Activated naive CD4-positive, alpha-beta T cell treated with anti-CD3 and anti-CD28 coated beads, Interleukin-2, amount 50 U/mL, for 16 hours (primary cell): ENCODE measurements around the gene CCDC91.

ENCODE experiments used
- DNase-seq: peaks from one replicate; pipeline ENCODE4 v3.0.0-alpha.2; 2020

Gene CCDC91, protein sequence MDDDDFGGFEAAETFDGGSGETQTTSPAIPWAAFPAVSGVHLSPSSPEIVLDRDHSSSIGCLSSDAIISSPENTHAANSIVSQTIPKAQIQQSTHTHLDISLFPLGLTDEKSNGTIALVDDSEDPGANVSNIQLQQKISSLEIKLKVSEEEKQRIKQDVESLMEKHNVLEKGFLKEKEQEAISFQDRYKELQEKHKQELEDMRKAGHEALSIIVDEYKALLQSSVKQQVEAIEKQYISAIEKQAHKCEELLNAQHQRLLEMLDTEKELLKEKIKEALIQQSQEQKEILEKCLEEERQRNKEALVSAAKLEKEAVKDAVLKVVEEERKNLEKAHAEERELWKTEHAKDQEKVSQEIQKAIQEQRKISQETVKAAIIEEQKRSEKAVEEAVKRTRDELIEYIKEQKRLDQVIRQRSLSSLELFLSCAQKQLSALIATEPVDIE

DNA sequence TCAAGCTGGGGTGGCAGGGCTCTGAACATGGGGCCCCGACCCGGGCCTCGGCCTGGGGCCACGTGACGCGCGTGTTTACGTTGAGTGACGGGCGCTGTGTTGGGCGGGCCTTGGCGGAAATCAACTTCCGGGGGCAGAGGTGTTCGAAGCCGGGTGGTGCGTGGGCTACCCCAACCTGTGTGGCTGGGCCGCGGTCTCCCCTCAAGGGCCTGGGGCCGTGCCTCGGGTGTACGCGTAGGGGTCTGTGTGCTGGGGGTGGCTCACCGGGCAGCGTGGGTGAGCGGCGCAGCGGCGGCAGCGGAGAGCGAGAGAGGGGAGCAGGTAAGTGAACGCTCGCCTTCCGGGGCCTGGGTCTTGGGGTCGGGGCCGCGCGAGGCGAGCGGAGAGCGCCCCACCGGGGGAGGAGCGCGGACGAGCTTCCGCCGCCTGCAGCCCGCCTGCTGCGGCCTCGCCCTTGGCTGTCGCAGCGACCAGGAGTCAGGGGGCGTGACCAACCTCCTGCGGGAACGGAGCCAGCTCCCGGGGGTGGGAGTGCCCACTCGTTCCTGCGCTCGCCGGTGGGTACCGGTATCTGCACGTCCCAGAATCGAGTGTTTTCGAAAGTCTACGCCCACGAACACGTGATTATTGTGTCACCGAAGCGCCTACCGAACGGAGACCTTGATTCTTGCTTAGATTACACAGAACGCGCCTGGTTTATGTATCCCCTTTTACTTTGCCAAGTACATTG lies at the start of gene CCDC91:
Gene CCDC91, plus strand, starts transcription at position 136 of the 730 bp plus-strand sequence. CDS start 66,760 bp downstream, outside the sequence.
- DNase-seq = peak; percentile 88

DNA sequence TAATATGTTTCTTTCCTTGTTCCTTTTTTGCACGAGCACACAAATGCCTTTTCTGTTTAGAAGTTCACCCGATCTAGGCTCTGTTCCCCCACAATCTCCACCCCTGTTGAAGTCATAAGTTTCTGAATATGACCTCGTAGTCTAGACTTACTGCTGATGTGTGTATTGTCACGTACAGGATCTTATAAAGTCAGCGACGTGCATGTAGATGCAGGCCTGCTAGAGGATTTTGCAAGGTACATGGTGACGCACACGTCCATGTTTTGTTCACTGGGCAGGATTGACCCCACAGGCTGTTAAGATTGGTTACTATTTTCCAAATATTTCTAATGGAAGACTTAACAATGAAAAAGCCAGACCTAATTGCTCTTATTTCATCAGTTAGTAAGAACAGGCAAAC lies 46.2 kb upstream of the CCDC91 start:
- DNase-seq = no peak

DNA sequence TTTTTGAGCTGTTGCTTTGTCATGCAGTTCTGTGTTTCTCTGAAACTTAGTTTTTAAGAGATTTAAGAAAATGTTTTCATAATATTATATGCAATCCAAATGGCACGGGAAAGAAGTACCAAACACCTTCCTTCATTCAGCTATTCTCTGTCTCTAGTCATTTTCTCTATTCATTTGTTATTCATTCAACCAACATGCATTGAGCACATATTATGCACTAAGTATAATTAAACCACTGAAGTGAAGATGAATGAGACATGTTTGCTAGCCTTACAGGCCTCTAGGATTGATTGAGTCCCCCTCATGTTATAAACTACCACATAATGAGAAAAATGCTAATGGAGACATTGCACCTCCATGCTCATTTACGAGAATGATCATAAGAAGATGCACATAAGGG lies 45.7 kb upstream of the CCDC91 start:
- no peak for DNase-seq

GRCh38 chr12:28145216-28145615 lies 45.0 kb upstream of the CCDC91 start:
- no peak for DNase-seq

GRCh38 chr12:28149279-28149678 lies 41.0 kb upstream of the CCDC91 start:
- no peak for DNase-seq

- no peak for DNase-seq
Measured at GRCh38 chr12:28156362-28156761, 33.9 kb upstream of the CCDC91 start.

DNA sequence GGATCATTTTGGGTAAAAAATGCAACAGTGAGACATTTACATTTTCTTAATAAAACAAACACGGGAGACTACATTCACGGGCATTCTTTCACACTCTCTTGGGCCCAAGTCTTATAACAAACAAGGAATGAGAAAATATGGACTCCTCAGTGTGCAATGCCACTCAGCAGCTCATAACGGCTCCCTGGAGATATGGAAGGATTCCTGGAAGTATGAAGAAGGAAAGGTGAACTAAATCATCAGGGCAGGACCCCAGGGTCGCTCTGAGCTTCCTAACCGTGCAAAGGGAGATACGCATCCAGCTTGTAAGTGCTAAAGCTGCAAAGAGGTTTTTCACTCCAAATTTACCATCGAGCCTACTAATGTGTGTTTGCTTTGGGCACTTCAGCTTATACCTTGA lies 33.5 kb upstream of the CCDC91 start:
- no peak for DNase-seq

DNA sequence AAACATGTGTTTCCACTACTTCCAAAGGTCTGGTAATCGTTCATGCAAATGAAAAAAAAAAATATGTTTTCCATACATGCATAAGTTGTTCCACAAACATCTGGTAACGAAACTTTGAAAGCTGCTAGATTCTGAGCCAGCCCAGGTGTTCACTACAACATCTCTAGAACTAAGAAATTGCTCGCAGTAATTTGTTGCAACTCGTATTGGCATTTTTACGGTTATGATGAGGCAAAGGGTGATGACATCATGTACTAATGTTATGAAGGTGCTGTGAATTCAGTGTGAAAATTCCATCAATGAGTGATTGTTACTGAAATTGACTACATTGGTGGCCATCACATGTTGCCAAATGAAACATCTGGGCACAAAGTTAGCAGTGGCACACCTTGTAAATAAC lies 31.9 kb upstream of the CCDC91 start:
- DNase-seq = no peak

- DNase-seq = no peak
Measured at GRCh38 chr12:28159688-28160087, 30.6 kb upstream of the CCDC91 start.

DNA sequence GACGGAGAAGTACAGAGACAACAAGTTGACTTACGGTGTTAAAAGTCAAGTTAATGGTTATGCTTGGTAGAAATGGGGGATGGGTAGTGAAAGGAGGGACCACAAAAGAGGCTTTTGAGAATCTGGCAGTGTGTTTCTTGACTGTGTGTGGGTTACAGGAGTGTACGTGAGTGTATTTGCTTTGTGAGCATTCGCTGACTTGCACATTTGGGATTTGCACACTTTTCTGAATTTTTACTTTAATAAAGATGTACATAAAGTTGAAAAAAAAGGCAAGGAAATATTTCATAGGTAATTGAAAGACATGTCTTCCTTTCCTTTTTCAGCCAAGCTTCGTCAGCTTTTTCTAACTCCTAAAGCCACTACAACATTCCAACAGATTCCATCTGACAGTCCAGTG lies 28.6 kb upstream of the CCDC91 start:
- DNase-seq = no peak

- DNase-seq = no peak
Measured at GRCh38 chr12:28162697-28163096, 27.6 kb upstream of the CCDC91 start.

- no peak for DNase-seq
Measured at GRCh38 chr12:28164644-28165275, 25.5 kb upstream of the CCDC91 start.

DNA sequence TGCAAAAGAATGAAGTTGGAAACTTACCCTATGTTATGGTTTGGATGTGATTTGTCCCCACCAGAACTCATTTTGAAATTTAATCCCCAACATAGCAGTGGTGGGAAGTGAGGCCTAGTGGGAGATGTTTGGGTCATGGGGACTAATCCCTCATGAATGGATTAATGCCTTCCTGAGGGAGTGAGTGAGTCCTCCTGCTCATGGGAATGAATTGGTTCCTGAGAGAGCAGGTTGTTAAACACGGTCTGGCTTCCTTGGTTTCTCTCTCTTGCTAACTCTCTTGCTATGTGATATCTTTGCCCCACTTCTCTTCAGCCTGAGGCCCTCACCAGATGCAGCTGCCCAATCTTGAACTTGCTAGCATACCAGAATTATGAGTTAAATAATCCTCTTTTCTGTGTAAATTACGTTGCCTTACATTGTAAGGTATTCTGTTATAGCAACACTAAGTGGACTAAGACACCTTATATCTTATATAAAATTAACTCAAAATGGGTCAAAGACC lies 22.2 kb upstream of the CCDC91 start:
- DNase-seq = no peak

- DNase-seq = no peak
Measured at GRCh38 chr12:28171356-28172060, 18.7 kb upstream of the CCDC91 start.

DNA sequence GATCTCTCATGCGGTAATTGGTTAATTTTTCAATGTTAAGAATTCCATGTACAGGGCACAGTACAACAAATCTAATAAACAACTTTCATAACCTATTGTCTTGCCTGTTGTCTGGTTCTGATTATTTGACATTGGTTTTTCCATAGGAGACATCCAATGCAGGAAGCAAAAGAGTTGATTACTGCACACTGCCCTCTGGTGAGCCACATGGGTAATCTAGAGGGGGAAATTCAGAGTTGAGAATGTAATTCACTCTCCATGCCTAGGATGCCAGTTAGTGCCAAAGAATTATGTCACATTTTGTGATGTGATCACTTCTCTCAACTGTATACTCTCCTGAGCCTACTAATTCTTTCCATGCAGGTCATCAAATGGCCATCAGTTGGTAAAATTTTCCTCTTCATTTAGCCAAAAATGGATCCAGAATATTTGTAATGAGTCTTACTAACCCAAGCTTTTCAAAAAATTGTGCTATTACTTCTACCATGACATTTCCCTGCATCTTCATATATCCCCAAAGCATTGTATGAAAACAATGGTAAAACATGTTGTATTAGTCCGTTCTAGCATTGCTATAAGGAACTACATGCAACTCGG lies 17.7 kb upstream of the CCDC91 start:
- DNase-seq = no peak

DNA sequence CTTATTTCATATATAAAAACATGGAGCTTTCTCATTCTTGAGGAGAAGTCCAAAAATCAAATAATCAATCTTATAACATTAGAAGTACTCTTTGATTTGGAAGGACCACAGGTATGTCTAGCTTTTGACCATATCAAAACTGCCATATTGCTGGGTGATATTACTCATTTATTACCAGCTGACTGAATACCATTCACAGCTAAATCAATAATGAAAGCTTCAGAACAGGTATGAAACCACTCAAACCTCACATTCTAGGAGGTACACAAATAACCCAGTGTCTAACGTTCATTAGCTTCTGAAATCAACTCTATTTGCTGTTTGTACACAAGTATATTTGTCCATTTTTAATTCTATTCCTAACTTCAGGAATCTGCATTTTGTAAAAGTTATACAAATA lies 16.8 kb upstream of the CCDC91 start:
- DNase-seq = no peak

GRCh38 chr12:28175098-28175589 lies 15.1 kb upstream of the CCDC91 start:
- no peak for DNase-seq

DNA sequence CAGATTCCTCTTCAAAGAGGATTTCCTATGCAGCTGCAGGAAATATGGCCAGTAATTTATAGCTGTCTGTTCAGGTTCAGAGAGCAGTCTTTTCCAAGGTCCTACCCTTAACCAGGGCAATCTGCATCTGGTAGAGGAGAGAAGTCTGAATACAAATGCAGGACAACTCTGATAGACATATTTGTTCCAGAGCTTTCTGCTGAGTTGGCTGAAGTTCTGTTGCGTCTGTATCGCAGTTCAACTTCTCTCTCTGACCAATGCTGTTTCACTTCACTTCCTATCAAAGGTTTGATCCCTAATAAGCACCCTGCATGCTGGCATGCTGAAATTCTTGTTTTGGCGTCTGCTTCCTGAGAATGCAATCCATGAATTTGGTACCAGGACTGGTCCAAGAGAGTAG lies 14.0 kb upstream of the CCDC91 start:
- DNase-seq = no peak

- no peak for DNase-seq
Measured at GRCh38 chr12:28177461-28177860, 12.8 kb upstream of the CCDC91 start.

GRCh38 chr12:28177905-28178304 lies 12.4 kb upstream of the CCDC91 start:
- no peak for DNase-seq

DNA sequence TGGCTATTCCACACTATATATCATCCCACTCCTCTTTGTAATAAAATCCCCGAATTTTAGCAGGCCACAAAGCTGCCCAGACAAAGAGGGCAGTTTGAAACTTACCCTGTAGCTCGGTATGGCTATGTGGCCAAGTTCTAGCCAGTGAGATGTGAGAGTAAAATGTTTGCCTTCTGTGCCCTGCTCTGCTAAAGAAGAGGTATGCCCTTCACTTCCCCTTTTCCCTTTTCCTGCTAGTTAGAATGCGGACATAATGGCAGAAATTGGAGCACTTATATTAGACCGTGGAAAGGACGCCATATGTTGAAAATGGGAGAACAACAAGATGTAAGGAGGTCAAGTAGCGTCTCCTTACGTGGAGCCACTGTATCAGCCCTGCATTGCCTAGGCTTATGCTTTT lies 11.5 kb upstream of the CCDC91 start:
- no peak for DNase-seq

GRCh38 chr12:28180786-28181185 lies 9.5 kb upstream of the CCDC91 start:
- no peak for DNase-seq
